Hepatocyte (in vitro differentiated cells): ENCODE measurements around the gene BMP10. TPM values are rescaled to one million over a fixed set of nuclear protein-coding genes. Genes with fewer than 3 reads are reported as not detected.

ENCODE experiments used
- DNase-seq: peaks from one replicate; pipeline ENCODE4 v3.0.0-alpha.2; 2016; ENCODE audit warnings: low spot score
- H2AFZ ChIP-seq: fragments of 200-600 bp; sonication (generic); 2 replicates; pipeline ENCODE4 v1.6.0; 2016; ENCODE audit warnings: antibody characterized with exemption, mild to moderate bottlenecking
- H3K27ac ChIP-seq: fragments of 200-600 bp; sonication (generic); 2 replicates; pipeline ENCODE4 v1.5.1; 2016; ENCODE audit warnings: mild to moderate bottlenecking
- H3K27me3 ChIP-seq: fragments of 200-600 bp; sonication (generic); 2 replicates; pipeline ENCODE4 v1.6.1; 2016
- H3K36me3 ChIP-seq: fragments of 200-600 bp; sonication (generic); replicated peaks from 2 replicates; pipeline ENCODE4 v1.5.1; 2016; ENCODE audit warnings: low read depth; ENCODE audit not compliant: insufficient read depth
- H3K4me1 ChIP-seq: fragments of 200-600 bp; sonication (generic); 2 replicates; pipeline ENCODE4 v1.5.1; 2016; ENCODE audit warnings: mild to moderate bottlenecking, moderate library complexity; ENCODE audit not compliant: insufficient read depth
- H3K4me2 ChIP-seq: fragments of 200-600 bp; sonication (generic); 2 replicates; pipeline ENCODE4 v1.6.0; 2016
- H3K4me3 ChIP-seq: fragments of 200-600 bp; sonication (generic); 2 replicates; pipeline ENCODE4 v1.5.1; 2016; ENCODE audit warnings: mild to moderate bottlenecking
- H3K79me2 ChIP-seq: fragments of 200-600 bp; sonication (generic); 2 replicates; pipeline ENCODE4 v1.6.0; 2017; ENCODE audit warnings: mild to moderate bottlenecking
- H3K9me2 ChIP-seq: fragments of 200-600 bp; sonication (generic); replicated peaks from 2 replicates; pipeline ENCODE4 v1.6.0; 2017; ENCODE audit warnings: mild to moderate bottlenecking; ENCODE audit not compliant: insufficient read depth
- H3K9me3 ChIP-seq: fragments of 200-600 bp; sonication (generic); 2 replicates; pipeline ENCODE4 v1.5.1; 2016; ENCODE audit warnings: low read depth, mild to moderate bottlenecking
- H4K20me1 ChIP-seq: fragments of 200-600 bp; sonication (generic); 2 replicates; pipeline ENCODE4 v1.6.0; 2016; ENCODE audit warnings: mild to moderate bottlenecking; ENCODE audit not compliant: insufficient read depth, poor library complexity, severe bottlenecking
- CTCF ChIP-seq: fragments of 200-600 bp; sonication (generic); IDR thresholded peaks from 2 replicates; pipeline ENCODE4 v1.5.1; 2016; ENCODE audit warnings: antibody characterized with exemption, mild to moderate bottlenecking; ENCODE audit not compliant: poor library complexity
- EZH2 ChIP-seq: fragments of 200-600 bp; sonication (generic); IDR thresholded peaks from 2 replicates; pipeline ENCODE4 v1.6.1; 2016; ENCODE audit warnings: antibody characterized with exemption, mild to moderate bottlenecking, borderline replicate concordance
- EZH2phosphoT487 ChIP-seq: fragments of 200-600 bp; sonication (generic); IDR thresholded peaks from one replicate; pipeline ENCODE4 v1.6.1; 2018; ENCODE audit warnings: antibody characterized with exemption, mild to moderate bottlenecking, low read depth, moderate library complexity; ENCODE audit not compliant: unreplicated experiment, severe bottlenecking
- WGBS: methylation state at CpG from one replicate; pipeline ENCODE4 v1.1.6; 2016; ENCODE audit warnings: low lambda C conversion rate; ENCODE audit errors: missing lambda C conversion rate; 5-methylcytosine and 5-hydroxymethylcytosine counted together
- polyA plus RNA-seq: library from polyadenylated mRNA; unstranded; fragments of >200 nt; fragmentation: Nextera tagmentation; extraction: Ambion mirVana; gene quantifications from 2 replicates; pipeline ENCODE4 v1.2.1, GENCODE V29; 2016
- total RNA-seq: library from RNA; depleted of rRNA; stranded (reverse); fragments of >200 nt; gene quantifications from 2 replicates; pipeline ENCODE4 v1.2.3, GENCODE V29; 2014

Gene BMP10
- total and polyA plus RNA-seq, 2 experiments from 2014 or later = 0.27 TPM; not detected in 1

- H3K27me3 ChIP-seq = no peaks in the 10 kb centered on the region
- TF ChIP-seq CTCF = no peak
- no peak for TF ChIP-seq EZH2
- no peak for TF ChIP-seq EZH2phosphoT487
- no peak overlapping the region for H2AFZ ChIP-seq
- no peaks in the 10 kb centered on the region for H4K20me1 ChIP-seq
- H3K4me3 ChIP-seq = no peak overlapping the region
- H3K4me1 ChIP-seq = no peaks in the 10 kb centered on the region
- WGBS = 68% methylated on average over 3 of the region's 3 CpGs
- DNase-seq = no peak
- no peaks in the 10 kb centered on the region for H3K9me2 ChIP-seq
- H3K9me3 ChIP-seq = no peaks in the 10 kb centered on the region
- no peak overlapping the region for H3K4me2 ChIP-seq
- no peaks in the 10 kb centered on the region for H3K79me2 ChIP-seq
- H3K36me3 ChIP-seq = no peaks in the 10 kb centered on the region
- H3K27ac ChIP-seq = no peak overlapping the region
Observed at GRCh38 chr2:68850524-68850923, 20.7 kb downstream of the BMP10 start.

- DNase-seq = peak; percentile 46
- Histone ChIP-seq H4K20me1 (no peaks in the 10 kb centered on the region), H3K9me2 (no peaks in the 10 kb centered on the region), H3K27me3 (no peaks in the 10 kb centered on the region), H3K79me2 (no peaks in the 10 kb centered on the region), H3K4me1 (no peaks in the 10 kb centered on the region), H3K4me3 (no peak overlapping the region), H3K27ac (no peak overlapping the region), H3K9me3 (no peaks in the 10 kb centered on the region), H3K36me3 (no peaks in the 10 kb centered on the region), H3K4me2 (no peak overlapping the region), H2AFZ (no peak overlapping the region)
- 44% methylated on average over 4 of the region's 4 CpGs for WGBS
- no peak for TF ChIP-seq CTCF
- no peak for TF ChIP-seq EZH2phosphoT487
- no peak for TF ChIP-seq EZH2
Observed at GRCh38 chr2:68849579-68850030, 21.6 kb downstream of the BMP10 start.

- no peak overlapping the region for H3K4me2 ChIP-seq
- H3K9me3 ChIP-seq = no peaks in the 10 kb centered on the region
- DNase-seq = no peak
- H3K36me3 ChIP-seq = no peaks in the 10 kb centered on the region
- no peak overlapping the region for H3K4me3 ChIP-seq
- TF ChIP-seq EZH2 = no peak
- TF ChIP-seq CTCF = no peak
- TF ChIP-seq EZH2phosphoT487 = no peak
- H3K4me1 ChIP-seq = no peaks in the 10 kb centered on the region
- H3K9me2 ChIP-seq = no peaks in the 10 kb centered on the region
- no peaks in the 10 kb centered on the region for H3K27me3 ChIP-seq
- H4K20me1 ChIP-seq = no peaks in the 10 kb centered on the region
- H3K27ac ChIP-seq = no peak overlapping the region
- H3K79me2 ChIP-seq = no peaks in the 10 kb centered on the region
- H2AFZ ChIP-seq = no peak overlapping the region
Observed at GRCh38 chr2:68847751-68848150, 23.4 kb downstream of the BMP10 start.

- DNase-seq = no peak
- H4K20me1 ChIP-seq = no peaks in the 10 kb centered on the region
- H3K27ac ChIP-seq = no peak overlapping the region
- no peak for TF ChIP-seq EZH2
- no peak for TF ChIP-seq EZH2phosphoT487
- TF ChIP-seq CTCF = no peak
- no peak overlapping the region for H2AFZ ChIP-seq
- no peaks in the 10 kb centered on the region for H3K27me3 ChIP-seq
- no peaks in the 10 kb centered on the region for H3K36me3 ChIP-seq
- no peak overlapping the region for H3K4me2 ChIP-seq
- no peaks in the 10 kb centered on the region for H3K9me3 ChIP-seq
- H3K9me2 ChIP-seq = no peaks in the 10 kb centered on the region
- no peaks in the 10 kb centered on the region for H3K79me2 ChIP-seq
- H3K4me1 ChIP-seq = no peaks in the 10 kb centered on the region
- 79% methylated on average over 3 of the region's 3 CpGs for WGBS
- H3K4me3 ChIP-seq = no peak overlapping the region
Observed at GRCh38 chr2:68846091-68846490, 25.1 kb downstream of the BMP10 start.
